ENCODE results near the gene UBA6.

The UBA6 gene

DNA sequence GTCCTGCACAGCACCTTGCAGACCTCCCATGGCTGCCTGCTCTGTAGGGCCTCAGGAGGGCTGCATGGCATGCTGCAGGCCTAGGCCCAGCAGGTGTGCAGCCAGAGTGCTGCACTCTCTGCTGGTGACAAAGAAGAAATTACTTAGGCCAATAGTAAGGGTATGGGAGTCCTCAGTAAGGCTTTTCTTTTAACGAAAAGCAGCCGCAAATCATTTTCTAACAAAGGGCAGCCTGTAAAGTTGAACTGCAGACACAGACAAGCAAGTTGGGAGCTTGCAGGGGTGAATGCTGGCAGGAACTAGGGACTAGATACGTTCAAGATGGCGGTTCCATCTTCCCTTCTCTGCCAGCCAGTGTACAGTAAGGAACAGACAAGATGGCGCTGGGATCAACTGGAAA, 22.4 kb upstream of the UBA6 start:
- H3K9me3 ChIP-seq (ENCODE audit: insufficient read depth, low read depth, low read length) = no peaks in the 10 kb centered on the region
- H3K4me3 ChIP-seq (ENCODE audit: low read length, poor library complexity, severe bottlenecking) = no peak overlapping the region
- H3K4me1 ChIP-seq (ENCODE audit: insufficient read depth, low read length, poor library complexity, severe bottlenecking) = no peaks in the 10 kb centered on the region
- H4K20me1 ChIP-seq (ENCODE audit: insufficient read depth, low read length, poor library complexity, severe bottlenecking) = no peaks in the 10 kb centered on the region
- no peak overlapping the region for H3K9ac ChIP-seq (ENCODE audit: low read depth, low read length, poor library complexity, severe bottlenecking)
- H3F3A ChIP-seq (ENCODE audit: low read depth) = no peaks in the 10 kb centered on the region
- no peak overlapping the region for H3K4me2 ChIP-seq (ENCODE audit: low read depth, low read length, poor library complexity, severe bottlenecking)
- no peaks in the 10 kb centered on the region for H3K9me2 ChIP-seq (replicated peaks; ENCODE audit: low read depth, low read length)
- no peaks in the 10 kb centered on the region for H3K79me2 ChIP-seq (ENCODE audit: insufficient read depth, low read length)
- H3K27me3 ChIP-seq (ENCODE audit: insufficient read depth, low read length, poor library complexity, severe bottlenecking) = no peaks in the 10 kb centered on the region
- peaks cover 11% of the 10 kb centered on the region; the same call in 1 of the 2 replicates for H3K36me3 ChIP-seq (ENCODE audit: insufficient read depth, low read length)
- H2AFZ ChIP-seq (ENCODE audit: low read length) = no peak overlapping the region
- no peak for TF ChIP-seq EZH2phosphoT487 (IDR thresholded peaks at IDR 0.05; ENCODE audit: borderline replicate concordance)
- TF ChIP-seq, protein P1, sequence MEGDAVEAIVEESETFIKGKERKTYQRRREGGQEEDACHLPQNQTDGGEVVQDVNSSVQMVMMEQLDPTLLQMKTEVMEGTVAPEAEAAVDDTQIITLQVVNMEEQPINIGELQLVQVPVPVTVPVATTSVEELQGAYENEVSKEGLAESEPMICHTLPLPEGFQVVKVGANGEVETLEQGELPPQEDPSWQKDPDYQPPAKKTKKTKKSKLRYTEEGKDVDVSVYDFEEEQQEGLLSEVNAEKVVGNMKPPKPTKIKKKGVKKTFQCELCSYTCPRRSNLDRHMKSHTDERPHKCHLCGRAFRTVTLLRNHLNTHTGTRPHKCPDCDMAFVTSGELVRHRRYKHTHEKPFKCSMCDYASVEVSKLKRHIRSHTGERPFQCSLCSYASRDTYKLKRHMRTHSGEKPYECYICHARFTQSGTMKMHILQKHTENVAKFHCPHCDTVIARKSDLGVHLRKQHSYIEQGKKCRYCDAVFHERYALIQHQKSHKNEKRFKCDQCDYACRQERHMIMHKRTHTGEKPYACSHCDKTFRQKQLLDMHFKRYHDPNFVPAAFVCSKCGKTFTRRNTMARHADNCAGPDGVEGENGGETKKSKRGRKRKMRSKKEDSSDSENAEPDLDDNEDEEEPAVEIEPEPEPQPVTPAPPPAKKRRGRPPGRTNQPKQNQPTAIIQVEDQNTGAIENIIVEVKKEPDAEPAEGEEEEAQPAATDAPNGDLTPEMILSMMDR (conservative IDR thresholded peaks at IDR 0.05; ENCODE audit: low read length) = no peak

DNA sequence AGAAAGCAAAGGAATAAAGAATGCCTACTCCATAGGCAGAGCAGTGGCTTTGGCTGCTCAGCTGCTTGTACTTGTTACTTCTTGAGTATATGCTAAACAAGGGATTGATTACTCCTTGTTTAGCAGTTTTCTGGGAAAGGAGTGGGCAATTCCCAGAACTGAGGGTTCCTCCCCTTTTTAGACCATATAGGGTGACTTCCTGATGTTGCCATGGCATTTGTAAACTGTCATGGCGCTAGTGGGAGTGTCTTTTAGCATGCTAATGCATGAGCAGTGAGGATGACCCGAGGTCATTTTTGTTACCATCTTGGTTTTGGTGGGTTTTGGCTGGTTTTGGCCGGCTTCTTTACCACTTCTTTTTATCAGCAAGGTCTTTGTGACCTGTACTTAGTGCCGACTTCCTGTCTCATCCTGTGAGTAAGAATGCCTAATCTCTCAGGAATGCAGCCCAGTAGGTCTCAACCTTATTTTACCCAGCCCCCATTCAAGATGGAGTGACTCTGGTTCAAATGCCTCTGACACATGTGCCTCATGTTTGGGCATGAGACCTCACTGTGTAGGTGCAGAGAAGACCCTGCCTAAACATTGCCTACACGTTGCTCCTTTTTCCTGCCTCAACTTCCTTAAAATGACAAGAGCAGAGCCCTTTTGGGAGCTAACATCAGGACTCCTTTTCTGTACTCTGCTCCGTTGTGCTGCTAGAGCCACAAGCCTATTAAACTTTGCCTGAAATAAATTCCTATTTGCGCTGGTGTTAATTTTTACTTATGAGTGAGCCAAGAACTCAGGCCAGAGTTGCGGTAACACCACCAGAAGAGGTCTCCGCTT, 21.0 kb upstream of the UBA6 start:
- Histone ChIP-seq H3K79me2 (ENCODE audit: insufficient read depth, low read length) (no peaks in the 10 kb centered on the region), H2AFZ (ENCODE audit: low read length) (no peak overlapping the region), H3K9me3 (ENCODE audit: insufficient read depth, low read depth, low read length) (no peaks in the 10 kb centered on the region), H3K9ac (ENCODE audit: low read depth, low read length, poor library complexity, severe bottlenecking) (no peak overlapping the region), H3K4me3 (ENCODE audit: low read length, poor library complexity, severe bottlenecking) (no peak overlapping the region), H3K27me3 (ENCODE audit: insufficient read depth, low read length, poor library complexity, severe bottlenecking) (no peaks in the 10 kb centered on the region), H3K4me2 (ENCODE audit: low read depth, low read length, poor library complexity, severe bottlenecking) (no peak overlapping the region), H3K4me1 (ENCODE audit: insufficient read depth, low read length, poor library complexity, severe bottlenecking) (no peaks in the 10 kb centered on the region), H4K20me1 (ENCODE audit: insufficient read depth, low read length, poor library complexity, severe bottlenecking) (no peaks in the 10 kb centered on the region), H3F3A (ENCODE audit: low read depth) (no peaks in the 10 kb centered on the region), H3K9me2 (replicated peaks; ENCODE audit: low read depth, low read length) (no peaks in the 10 kb centered on the region), H3K36me3 (ENCODE audit: insufficient read depth, low read length) (peaks cover 11% of the 10 kb centered on the region; the same call in 1 of the 2 replicates)
- TF ChIP-seq, protein P1 (conservative IDR thresholded peaks at IDR 0.05; ENCODE audit: low read length) = no peak
- no peak for TF ChIP-seq EZH2phosphoT487 (IDR thresholded peaks at IDR 0.05; ENCODE audit: borderline replicate concordance)

DNA sequence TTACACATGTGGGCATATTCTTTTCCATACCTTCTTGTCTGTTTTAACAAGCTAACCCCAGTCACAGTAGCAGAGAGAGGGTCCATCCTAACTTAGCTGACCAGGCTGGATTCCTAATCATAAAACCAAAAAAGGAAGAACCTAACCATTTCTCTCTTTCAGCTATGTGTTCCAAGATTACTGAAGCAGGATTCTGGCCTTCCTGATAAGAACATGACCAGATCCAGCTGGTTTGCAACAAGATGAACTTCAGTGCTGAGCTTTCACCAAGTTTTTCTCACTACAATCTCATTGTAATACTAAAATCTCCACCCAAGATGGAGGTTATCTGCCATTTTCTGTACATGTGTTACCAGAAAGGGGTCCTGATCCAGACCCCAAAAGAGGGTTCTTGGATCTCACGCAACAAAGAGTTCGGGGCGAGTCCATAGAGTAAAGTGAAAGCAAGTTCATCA, 20.4 kb upstream of the UBA6 start:
- no peak overlapping the region for H3K4me2 ChIP-seq (ENCODE audit: low read depth, low read length, poor library complexity, severe bottlenecking)
- H4K20me1 ChIP-seq (ENCODE audit: insufficient read depth, low read length, poor library complexity, severe bottlenecking) = no peaks in the 10 kb centered on the region
- H3K79me2 ChIP-seq (ENCODE audit: insufficient read depth, low read length) = no peaks in the 10 kb centered on the region
- H3K36me3 ChIP-seq (ENCODE audit: insufficient read depth, low read length) = peaks cover 11% of the 10 kb centered on the region; the same call in 1 of the 2 replicates
- H3K9me2 ChIP-seq (replicated peaks; ENCODE audit: low read depth, low read length) = no peaks in the 10 kb centered on the region
- no peak overlapping the region for H3K4me3 ChIP-seq (ENCODE audit: low read length, poor library complexity, severe bottlenecking)
- H3K9ac ChIP-seq (ENCODE audit: low read depth, low read length, poor library complexity, severe bottlenecking) = no peak overlapping the region
- H3K9me3 ChIP-seq (ENCODE audit: insufficient read depth, low read depth, low read length) = no peaks in the 10 kb centered on the region
- no peaks in the 10 kb centered on the region for H3F3A ChIP-seq (ENCODE audit: low read depth)
- TF ChIP-seq EZH2phosphoT487 (IDR thresholded peaks at IDR 0.05; ENCODE audit: borderline replicate concordance) = no peak
- TF ChIP-seq, protein P1 (conservative IDR thresholded peaks at IDR 0.05; ENCODE audit: low read length) = no peak
- no peaks in the 10 kb centered on the region for H3K27me3 ChIP-seq (ENCODE audit: insufficient read depth, low read length, poor library complexity, severe bottlenecking)
- no peaks in the 10 kb centered on the region for H3K4me1 ChIP-seq (ENCODE audit: insufficient read depth, low read length, poor library complexity, severe bottlenecking)
- no peak overlapping the region for H2AFZ ChIP-seq (ENCODE audit: low read length)
